Measurements from ENCODE around the gene QTRT2.

The QTRT2 gene

DNA sequence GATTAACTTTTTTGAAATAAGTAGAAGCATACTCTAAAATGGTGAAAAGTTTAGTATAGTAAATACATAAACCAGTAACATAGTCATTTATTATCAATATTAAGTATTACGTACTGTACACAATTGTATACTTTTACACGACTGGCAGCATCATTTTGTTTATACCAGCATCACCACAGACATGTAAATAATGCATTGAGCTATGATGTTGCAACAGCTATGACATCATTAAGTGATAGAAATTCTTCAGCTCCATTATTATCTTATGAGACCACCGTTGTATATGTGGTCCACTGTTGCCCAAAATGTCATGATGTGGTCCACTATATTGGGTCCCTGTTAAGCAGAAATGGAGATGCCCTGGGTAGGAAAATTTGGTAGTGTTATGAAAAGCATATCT is 71.0 kb downstream of the QTRT2 start:
- DNase-seq = no peak

DNA sequence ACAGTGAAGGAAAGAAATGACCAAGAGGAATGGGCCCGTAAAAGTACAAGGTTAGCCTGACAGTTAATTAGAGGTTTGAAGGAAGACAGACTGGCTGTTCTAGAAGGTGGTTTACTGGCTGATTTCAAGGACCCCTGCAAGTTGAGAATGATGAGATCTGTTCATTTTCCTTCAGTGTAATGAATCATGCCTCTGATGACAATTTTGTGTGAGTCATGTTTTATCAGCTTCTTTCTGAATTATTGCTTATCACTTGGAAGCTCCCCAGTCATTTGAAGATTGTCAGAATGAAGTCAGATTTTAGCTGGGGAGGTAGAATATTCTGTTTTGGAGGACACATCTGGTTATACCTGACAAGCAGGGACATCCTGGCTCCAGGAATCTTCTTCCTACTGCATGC is 71.7 kb downstream of the QTRT2 start:
- DNase-seq = no peak

DNA sequence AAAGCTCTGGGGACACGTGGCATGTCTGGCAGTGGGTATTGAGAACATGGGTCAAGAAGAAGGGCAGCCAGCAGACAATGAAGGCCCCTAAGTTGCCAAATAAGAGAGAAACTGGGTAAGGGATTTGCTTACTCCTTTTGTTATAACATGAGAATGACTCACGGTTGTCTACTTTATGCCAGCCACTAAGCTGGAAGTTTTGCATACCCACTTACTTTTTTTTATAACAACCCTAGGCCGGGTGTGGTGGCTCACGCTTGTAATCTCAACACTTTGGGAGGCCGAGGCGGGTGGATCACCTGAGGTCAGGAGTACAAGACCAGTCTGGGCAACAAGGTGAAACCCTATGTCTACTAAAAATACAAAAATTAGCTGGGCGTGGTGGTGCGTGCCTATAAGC is 72.3 kb downstream of the QTRT2 start:
- no peak for DNase-seq

- no peak for DNase-seq
Measured at GRCh38 chr3:114132500-114132899, 76.0 kb downstream of the QTRT2 start.

DNA sequence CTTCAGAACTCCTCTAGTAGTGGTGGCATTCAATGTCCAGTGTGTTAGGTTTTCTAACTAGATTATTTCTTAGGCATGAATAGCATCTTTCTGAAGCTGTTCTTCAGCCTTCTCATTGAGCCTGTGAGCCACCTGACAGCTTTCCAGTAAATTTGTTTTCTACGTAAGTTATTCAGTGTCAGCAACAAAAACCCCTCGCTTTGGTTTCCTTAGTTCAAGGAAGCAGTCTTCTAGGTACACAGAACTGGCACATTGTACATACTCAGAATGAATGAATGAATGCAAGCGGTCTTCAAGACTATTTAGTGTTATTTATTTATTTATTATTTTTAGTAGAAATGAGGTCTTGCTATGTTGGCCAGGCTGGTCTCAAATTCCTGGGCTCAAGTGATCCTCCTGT is 77.4 kb downstream of the QTRT2 start:
- DNase-seq = no peak
